HT1080 (cell line): Measurements from ENCODE around the gene PYM1. TPM values are rescaled to one million over a fixed set of nuclear protein-coding genes. Genes with fewer than 3 reads are reported as not detected.
"Not testable (repeated sequence)": the region's sequence is repeated elsewhere in the genome, so short reads cannot be mapped to it uniquely, and the experiment has no call there.

Experiments used
- DNase-seq: peaks from one replicate; pipeline ENCODE4 v3.0.0-alpha.2; 2015; ENCODE audit warnings: low read depth
- total RNA-seq: library from RNA; depleted of rRNA; stranded (reverse); fragments of >200 nt; shearing (Covaris generic); gene quantifications from 2 replicates; pipeline ENCODE4 v1.2.3, GENCODE V29; 2014

Gene PYM1
- total RNA-seq, 1 experiment from 2014 or later: 38.0 TPM

DNA sequence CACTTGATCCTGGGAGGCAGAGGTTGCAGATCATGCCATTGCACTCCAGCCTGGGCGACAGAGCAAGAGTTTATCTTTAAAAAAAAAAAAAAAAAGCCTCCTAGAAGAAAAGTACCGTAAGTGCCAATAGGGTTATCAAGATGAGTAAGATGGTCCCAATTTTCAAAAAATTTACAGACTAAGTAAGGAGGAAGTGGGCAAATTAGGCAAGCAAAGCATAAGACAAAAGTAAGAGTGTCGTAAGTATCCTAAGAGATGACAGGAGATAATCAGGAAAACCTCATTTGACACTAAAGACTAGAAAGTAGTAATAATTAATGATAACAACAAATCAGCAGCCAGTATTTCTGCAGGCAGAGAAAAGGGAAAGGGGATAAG, 12.2 kb downstream of the PYM1 start:
- no peak for DNase-seq

DNA sequence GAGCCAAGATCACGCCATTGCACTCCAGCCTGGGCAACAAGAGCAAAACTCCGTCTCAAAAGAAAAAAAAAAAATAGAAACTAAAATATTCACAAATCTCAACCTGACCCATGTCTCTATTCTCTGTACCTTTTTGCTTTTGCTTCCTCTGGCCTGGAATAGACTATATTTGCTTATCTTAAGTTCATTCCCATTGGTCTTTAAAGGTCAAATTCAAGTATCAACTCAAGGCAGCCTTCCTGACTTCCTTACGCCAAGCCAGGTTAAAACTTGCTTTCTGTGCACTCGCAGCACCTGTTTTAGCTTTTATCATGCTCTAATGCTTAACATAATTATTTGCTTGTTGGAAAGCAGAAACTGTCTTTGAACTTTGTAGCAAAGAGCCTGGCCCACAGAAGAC, 14.8 kb downstream of the PYM1 start:
- no peak for DNase-seq

DNA sequence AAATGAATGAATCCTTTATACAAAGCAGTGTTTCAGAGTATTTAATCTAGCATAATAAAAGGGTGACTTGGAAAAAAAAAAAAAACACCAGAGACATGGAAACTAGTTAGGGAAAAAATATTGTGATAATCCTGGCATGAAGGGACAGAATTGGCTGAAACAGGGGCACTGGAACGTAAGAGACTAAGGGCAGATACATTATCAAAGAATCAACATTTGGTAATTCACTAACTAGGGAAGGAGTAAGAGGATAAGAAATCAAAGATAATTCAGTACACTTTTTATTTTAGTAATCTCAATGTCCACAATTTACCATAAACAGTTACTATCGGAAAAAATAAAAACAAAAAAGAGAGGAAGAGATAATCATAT, 18.2 kb downstream of the PYM1 start:
- DNase-seq: no peak

DNA sequence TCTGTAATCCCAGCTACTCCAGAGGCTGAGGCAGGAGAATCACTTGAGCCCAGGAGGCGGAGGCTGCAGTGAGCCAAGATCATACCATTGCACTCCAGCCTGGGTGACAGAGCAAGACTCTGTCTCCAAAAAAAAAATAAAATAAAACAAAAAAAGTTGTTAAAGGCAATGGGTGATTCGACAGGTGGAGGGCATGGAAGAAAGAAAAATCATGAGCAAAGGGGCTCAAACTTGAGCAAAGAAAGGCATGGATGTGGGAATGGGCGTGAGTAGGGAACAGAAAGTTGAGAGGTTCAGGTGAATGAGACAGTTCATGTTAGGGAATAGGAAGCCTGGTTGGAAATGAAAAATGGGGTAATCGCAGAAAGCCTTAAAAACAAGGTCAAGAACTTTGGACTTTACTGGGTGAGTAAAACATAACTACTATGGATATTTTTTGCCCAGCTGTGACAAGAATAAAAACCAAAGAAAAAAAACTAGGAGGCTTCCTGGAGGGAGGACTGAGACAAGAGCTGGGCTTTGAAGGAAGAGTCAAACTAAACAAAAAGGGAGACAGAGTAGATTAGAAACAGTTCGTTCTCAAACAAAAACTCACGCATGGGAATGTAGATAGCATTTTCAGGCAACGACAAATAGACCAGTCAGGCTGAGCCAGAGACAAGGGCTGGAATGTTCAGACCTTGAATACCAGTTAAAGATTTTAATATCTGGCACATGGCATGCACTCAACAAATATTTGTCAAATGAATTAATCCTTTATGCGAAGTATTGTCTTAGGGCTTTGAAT, 18.8 kb downstream of the PYM1 start:
- DNase-seq: no peak

DNA sequence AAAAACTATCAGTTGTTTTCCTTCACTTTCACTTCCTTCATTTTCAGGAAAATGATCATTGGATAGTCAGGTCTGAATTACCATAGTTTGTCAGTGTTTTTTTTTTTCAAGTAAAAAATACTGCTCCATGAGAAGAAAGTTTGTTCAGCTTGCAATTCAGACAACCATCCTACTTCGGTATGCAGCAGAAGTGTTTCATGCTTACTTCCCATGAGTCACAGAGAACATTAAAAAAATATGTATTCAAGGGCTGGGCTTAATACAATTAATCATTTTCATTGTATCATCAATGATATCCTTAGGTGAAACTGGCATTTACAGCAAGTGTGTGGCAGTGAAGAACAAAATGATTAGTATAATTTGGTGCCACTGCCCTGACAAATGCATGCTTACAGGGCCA, 21.6 kb downstream of the PYM1 start:
- no peak for DNase-seq

DNA sequence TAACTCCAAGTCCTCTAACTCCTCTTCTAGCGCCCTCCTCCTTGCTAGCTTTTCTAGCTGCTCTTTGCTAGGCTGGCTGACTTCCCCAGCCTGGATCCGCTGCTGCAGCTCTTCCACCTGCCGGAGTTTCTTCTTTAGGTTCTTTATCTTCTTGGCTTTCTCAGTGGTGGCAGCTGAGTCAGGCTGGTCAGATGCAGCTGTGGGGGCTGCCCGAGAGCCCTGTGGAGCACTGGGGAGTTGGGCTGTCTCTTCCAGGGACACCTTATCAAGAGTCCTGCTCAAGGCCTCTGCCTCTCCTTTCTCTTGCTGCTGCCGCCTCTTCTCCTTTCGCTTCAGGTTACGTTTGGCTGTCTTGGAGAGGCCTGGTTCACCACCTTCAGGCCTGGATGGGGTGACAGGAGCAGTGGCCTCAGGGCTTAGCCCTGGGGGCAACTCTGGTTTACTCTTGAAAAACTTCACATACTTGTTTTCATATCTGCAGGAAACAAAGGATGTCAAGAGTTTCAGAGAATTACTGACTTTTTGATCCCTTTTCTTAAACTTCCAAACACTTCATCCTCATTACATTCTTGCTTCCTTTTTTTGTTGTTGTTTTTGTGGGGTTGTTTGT, 25.7 kb downstream of the PYM1 start:
- no peak for DNase-seq

DNA sequence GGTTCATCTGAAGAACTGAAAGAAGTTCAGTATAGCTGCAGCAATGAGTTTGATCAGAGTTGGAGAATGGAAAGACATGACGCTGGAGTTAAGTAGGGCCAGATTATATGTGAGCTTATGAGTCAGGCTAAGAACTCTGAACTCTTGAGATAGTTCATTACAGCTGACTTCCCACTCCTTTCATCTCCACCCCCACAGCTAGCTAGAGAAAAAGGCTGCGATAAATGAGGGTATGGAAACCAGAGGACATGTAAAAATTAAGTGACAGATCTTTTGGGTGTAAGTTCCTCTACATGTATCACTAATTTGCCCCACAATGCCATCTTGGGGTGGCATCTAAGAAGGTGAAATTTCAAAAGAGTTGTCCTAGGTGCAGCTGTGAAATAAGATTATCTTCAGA, 28.6 kb downstream of the PYM1 start:
- no peak for DNase-seq

DNA sequence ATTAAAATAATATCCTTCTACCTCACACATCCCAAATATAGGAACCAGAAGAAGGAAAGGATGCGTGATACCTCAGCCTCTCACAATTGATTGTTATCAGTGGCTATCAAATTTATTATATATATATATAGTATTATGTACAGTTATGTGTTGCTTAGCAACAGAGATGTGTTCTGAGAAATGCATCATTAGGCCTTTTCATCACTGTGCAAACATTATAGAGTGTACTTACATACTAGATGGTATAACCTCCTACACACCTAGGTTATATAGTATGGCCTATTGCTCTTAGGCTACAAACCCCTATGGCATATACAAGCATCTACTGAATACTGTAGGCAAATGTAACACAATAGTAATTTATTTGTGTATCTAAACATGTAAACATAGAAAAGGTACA, 34.0 kb downstream of the PYM1 start:
- no peak for DNase-seq

DNA sequence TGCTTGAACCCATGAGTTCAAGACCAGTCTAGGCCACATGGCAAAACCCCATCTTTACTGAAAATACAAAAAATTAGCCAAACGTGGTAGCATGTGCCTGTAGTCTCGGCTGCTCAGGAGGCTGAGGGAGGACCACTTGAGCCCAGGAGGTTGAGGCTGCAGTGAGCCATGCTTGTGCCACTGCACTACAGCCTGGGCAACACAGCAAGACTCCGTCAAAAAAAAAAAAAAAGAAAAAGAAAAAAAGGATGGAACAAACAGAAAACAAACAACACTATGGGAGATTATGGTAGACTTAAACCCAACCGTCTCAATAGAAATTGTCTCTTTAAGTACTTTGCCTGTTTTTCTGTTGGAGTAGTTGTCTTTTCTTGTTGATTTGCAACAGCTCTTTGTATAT, 36.4 kb downstream of the PYM1 start:
- no peak for DNase-seq

DNA sequence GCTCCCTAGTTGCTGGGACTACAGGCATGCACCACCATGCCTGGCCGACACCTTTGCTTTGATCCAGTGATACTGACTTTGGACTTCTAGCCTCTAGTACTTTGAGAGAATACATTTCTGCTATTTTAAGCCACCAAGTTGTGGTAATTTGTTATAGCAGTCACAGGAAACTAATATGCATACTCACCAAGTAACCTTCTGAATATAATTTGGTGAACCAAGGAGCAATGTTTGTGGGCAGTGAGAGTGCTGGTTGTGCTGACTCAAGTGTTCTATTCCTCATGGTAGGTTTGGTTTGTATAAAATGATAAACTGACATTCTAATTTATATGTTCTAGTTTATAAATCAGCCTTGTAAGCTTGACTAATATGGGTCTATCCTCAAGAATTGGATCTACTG, 42.6 kb downstream of the PYM1 start:
- DNase-seq: no peak

DNA sequence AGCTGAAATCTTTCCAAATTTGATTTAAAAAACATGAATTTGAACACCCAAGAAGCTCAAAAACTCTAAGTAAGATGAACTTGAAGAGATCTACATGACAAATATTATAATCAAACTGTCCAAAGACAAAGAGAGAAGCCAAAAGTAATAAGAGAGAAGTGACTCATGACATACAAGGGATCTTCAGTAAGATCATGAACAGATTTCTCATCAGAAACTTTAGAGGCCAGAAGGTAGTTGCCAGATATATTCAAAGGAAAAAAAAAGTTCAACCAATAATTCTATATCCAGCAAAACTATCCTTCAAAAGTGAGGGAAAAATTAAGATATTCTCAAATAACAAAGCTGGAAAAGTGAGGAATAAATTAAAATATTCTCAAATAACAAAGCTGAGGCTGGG, 49.9 kb downstream of the PYM1 start:
- DNase-seq: no peak

DNA sequence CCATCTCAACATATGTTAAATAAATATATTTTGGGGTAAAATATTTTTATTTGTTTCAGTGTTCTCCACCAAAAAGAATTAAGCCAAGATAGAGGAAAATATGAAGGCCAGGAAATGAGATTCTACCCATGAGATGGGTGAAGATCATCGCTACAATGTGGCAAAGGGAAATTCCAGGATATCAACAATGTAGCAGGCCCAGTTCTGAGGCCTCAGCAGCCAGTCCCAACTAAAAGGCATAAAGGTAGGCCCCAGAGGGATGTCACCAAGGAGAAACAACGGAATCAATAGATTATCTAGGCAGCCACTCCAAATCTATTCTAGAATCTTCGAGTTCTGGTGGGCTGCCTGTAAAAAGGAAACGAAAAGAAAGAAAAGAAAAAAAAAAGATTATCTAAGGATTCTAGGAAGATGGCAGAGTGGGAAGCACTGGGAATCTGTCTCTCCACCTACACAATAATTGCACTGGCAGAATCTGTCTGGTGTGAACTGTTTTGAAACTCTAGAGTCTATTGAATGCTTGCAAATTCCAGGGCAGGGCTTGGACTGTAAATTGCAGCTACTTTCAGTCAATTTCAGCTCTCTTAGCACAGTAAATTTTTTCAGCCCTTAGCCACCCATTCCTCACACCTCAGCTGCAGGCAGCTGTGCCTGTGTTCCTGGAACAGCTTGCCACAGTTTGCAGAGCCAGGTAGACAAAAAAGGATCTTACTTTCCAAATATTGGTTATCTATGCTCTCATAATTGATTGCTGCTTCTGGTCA, 51.8 kb downstream of the PYM1 start:
- DNase-seq: no peak

DNA sequence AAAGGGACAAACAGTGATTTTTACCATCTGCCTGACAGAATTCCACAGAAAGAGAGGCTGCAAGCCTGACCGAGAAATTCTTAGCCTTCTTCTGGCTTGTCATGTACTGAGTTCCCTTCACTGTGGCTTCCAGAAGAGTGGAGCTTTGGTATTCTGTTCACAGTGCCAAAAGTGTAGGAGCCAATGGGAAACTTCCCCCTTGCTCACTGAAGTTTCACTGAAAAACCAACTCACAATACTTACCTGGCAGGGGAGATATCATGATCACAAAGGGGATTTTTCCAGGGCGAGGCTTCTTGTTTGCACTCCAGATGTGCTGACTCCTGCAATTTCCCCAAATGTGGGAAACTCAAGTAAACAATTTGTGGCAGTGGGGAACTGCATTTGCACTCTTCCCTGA, 53.3 kb downstream of the PYM1 start:
- no peak for DNase-seq

DNA sequence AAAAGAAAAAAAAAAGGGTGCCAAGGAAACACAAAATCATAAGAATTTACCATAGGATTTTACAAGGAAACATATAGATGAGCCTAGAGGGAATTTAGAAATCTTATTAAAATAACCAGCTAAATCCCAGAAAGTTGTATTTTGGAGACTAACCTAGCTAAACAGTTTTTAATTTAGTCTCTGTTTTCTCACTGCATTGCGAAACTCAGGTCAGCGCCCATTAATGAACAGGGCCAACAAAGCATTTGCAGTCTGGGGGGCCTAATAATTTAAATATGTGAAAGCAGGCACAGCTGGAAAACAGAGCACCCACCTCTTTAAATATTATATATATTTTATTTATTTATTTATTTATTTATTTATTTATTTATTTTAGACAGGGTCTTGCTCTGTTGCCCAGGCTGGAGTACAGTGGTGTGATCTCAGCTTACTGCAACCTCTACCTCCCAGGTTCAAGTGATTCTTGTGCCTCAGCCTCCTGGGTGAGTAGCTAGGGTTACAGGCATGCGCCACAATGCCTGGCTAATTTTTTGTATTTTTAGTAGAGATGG, 61.2 kb downstream of the PYM1 start:
- not testable (repeated sequence) for DNase-seq

DNA sequence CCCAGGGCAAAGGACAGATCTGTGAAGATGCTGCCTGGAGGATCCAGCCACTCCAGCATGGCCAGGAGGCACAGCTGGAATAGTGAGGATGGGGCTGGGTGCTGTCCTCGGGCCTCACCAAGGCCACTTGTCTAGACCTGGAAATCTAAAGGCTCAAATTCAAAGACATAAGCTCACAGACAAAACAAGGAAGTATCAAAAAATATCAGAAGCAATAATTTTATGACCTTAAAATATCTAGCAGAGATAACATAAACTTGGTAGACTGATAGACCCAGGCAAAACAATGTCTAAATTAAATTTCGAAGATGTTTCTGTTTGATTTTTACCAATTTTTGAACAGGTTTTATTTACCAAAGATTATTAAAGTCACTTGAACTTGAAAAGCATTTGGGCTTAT, 62.4 kb downstream of the PYM1 start:
- DNase-seq: no peak

DNA sequence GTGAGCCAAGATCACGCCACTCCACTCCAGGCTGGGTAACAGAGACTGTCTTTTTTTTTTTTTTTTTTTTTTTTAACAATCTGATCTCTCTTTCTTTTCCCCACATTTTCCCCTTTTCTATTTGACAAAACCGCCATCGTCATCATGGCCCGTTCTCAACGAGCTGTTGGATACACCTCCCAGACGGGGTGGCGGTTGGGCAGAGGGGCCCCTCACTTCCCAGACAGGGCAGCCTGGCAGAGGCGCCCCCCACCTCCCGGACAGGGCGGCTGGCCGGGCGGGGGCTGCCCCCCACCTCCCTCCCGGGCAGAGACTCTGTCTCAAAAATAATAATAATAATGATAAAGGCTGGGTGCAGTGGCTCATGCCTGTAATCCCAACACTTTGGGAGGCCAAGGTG, 64.8 kb downstream of the PYM1 start:
- DNase-seq: not testable (repeated sequence)

DNA sequence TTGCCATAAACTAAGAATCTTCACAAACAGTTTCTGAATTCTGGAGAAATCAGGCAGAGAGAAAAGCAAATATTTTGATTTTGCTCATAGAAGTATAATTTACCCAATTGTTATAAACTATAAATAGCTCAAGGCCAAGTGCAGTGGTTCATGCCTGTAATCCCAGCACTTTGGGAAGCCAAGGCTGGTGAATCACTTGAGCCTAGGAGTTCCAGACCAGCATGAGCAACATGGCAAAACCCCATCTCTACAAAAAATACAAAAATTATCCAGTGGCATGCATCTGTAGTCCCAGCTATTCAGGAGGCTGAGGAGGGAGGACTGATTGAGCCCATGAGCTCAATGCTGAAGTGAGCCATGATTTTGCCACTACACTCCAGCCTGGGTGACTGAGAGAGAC, 65.4 kb downstream of the PYM1 start:
- no peak for DNase-seq

DNA sequence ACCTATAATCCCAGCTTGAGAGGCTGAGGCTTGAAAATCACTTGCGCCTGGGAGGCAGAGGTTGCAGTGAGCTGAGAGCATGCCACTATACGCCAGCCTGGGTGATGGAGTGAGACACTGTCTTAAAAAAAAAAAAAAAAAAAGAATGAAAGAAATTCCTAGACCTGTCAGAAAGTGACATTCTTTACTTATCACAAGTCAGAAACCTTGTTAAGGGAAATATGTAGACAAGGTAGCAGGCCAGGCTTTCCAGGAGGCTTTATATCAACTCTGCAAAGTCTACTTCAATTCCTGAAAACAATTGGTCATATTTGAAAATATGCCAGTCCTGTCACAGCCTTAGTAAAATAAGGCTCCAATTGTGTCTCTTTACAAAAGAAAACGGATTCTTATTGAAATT, 65.8 kb downstream of the PYM1 start:
- no peak for DNase-seq

DNA sequence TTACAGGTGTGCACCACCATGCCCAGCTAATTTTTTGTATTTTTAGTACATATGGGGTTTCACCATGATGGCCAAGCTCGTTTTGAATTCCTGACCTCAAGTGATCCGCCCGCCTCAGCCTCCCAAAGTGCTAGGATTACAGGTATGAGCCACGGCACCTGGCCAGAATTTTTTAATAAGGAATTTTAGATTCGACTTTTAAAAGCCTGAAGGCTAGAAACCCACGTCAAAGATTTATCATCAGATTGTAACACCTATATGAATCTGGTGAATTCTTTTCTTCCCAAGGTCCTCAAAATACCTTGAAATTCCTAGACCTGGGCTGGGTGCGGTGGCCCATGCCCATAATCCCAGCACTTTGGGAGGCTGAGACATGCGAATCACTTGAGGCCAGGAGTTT, 66.3 kb downstream of the PYM1 start:
- DNase-seq: no peak

DNA sequence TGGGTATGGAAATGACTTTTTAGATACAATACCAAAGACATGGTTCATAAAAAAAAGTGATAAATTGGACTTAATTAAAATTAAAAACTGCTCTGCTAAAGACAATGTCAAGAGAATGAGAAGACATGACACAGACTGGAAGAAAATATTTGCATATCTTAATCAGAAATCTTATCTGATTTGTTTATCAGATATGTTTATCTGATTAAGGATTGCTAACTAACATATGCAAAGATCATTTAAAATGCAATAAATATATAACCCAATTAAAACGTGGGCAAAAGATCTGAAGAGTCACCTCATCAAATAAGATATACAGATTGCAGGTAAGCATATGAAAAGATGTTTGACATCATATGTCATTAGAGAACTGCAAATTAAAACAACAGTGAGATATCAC, 75.0 kb downstream of the PYM1 start:
- no peak for DNase-seq
